Sigmoid colon (tissue), 7 donors: ENCODE data around the gene PPP2R5B. TPM values are rescaled to one million over a fixed set of nuclear protein-coding genes. Genes with fewer than 3 reads are reported as not detected.

Experiments used
- DNase-seq: peaks from one replicate; pipeline ENCODE4 v3.0.0-alpha.2; 2019
- H3K27ac ChIP-seq, 4 donors: fragments of 200-600 bp; sonication (generic); one replicate each; pipeline ENCODE4 v1.5.1; 2016 to 2019; ENCODE audit warnings: mild to moderate bottlenecking in 1 of 4
- H3K27me3 ChIP-seq, 3 donors: fragments of 200-600 bp; sonication (generic); one replicate each; pipeline ENCODE4 v1.5.1; 2019; ENCODE audit warnings: mild to moderate bottlenecking in 1 of 3
- H3K36me3 ChIP-seq, 4 donors: fragments of 200-600 bp; sonication (generic); one replicate each; pipeline ENCODE4 v1.5.1; 2016 to 2019
- H3K4me1 ChIP-seq, 4 donors: fragments of 200-600 bp; sonication (generic); one replicate each; pipeline ENCODE4 v1.5.1; 2017 to 2019
- H3K4me3 ChIP-seq, 4 donors: fragments of 200-600 bp; sonication (generic); one replicate each; pipeline ENCODE4 v1.5.1; 2017 to 2019; ENCODE audit warnings: mild to moderate bottlenecking in 2 of 4, moderate library complexity in 1 of 4
- H3K9me3 ChIP-seq, 4 donors: fragments of 200-600 bp in 3 of 4; sonication (generic) in 3 of 4; one replicate each; pipeline versions ENCODE4 v1.5.1 to v1.6.1; 2013 to 2019
- CTCF ChIP-seq, 4 experiments: fragments of 450-650 bp in 3 of 4; fragments of 200-600 bp in 1 of 4; IDR thresholded peaks; one replicate each; pipeline ENCODE4 v1.5.1; 2016 to 2019; ENCODE audit warnings: antibody characterized with exemption in 4 of 4, mild to moderate bottlenecking in 3 of 4, moderate library complexity in 2 of 4
- EP300 ChIP-seq, 4 donors: sonication (generic); formaldehyde crosslinking; IDR thresholded peaks; one replicate each; pipeline ENCODE4 v1.6.1; 2017; ENCODE audit warnings: antibody characterized with exemption in 4 of 4
- POLR2A ChIP-seq, 2 donors: fragments of 450-650 bp; IDR thresholded peaks; one replicate each; pipeline ENCODE4 v1.6.1; 2016; ENCODE audit warnings: antibody characterized with exemption in 2 of 2, mild to moderate bottlenecking in 2 of 2, moderate library complexity in 2 of 2
- POLR2AphosphoS5 ChIP-seq, 4 donors: sonication (generic); formaldehyde crosslinking; IDR thresholded peaks; one replicate each; pipeline ENCODE4 v1.6.1; 2017; ENCODE audit warnings: antibody characterized with exemption in 4 of 4
- WGBS, 2 donors: extraction: QIAGEN DNeasy Blood & Tissue Kit; methylation state at CpG; one replicate each; pipeline ENCODE4 v1.1.7; 2013; 5-methylcytosine and 5-hydroxymethylcytosine counted together
- intact Hi-C: fragments of 100-400 bp; cut with DNase I; formaldehyde crosslinking; loops from one replicate; pipeline ENCODE4 v1.15.1; 2023
- polyA plus RNA-seq, 3 donors: library from polyadenylated mRNA; stranded (reverse); fragments of 200-250 nt; gene quantifications; one replicate each; pipeline ENCODE4 v1.2.3, GENCODE V29; 2013
- total RNA-seq, 4 donors: library from RNA; depleted of rRNA; stranded (reverse); fragments of >200 nt; gene quantifications; one replicate each; pipeline ENCODE4 v1.1.0, GENCODE V29; 2016
- donor health status: healthy with polysubstance abuse.
- donor health status: Bipolar disorder and iron deficiency.
- donor health status: healthy.

Gene PPP2R5B
- total and polyA plus RNA-seq, 7 donors = 15.6 to 27.3 (median 19.3) TPM

- Histone ChIP-seq H3K9me3 (no peaks in the 10 kb centered on the region), H3K4me1 (peaks cover 0 to 31% (median 27%) of the 10 kb centered on the region in 4 donors), H3K4me3 (peak overlapping the region; percentile 35 to 90 (median 75)), H3K27me3 (no peaks in the 10 kb centered on the region), H3K27ac (peak overlapping the region; percentile 79 to 86 (median 84)), H3K36me3 (peaks cover 4 to 16% (median 12%) of the 10 kb centered on the region in 4 donors)
- DNase-seq = peak; percentile 60
- 8 to 21% methylated on average over 4 of the region's 4 CpGs for WGBS, 2 donors
- TF ChIP-seq EP300 (IDR thresholded peaks at IDR 0.05) = no peak
- TF ChIP-seq POLR2AphosphoS5 (IDR thresholded peaks at IDR 0.05) = no peak
- TF ChIP-seq CTCF (IDR thresholded peaks at IDR 0.05) = no peak
- no peak for TF ChIP-seq POLR2A (IDR thresholded peaks at IDR 0.05)
- intact Hi-C loops = no loop called here
These were observed 6.5 kb upstream of the PPP2R5B start for GRCh38 chr11:64918017-64918416.

DNA sequence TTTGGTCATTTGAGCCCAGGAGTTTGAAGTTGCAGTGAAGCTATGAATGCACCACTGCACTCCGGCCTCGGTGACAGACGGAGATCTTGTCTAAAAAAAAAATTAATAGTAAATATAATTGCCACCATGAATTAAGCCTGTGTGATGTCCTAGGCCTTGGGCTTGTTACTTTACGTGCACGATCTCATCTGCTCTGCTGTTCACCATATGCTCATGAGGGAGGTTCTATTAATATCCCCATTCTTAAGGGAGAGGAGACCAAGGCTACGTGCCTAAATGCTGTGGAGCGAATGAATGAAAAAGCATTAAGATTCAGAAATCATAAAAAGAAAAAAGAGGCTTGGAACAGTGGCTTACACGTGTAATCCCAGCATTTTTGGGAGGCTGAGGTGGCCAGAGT, 4.9 kb upstream of the PPP2R5B start:
- peak; percentile 35 for DNase-seq
- no peak overlapping the region for H3K4me3 ChIP-seq
- 89 to 91% methylated on average over 8 of the region's 8 CpGs for WGBS, 2 donors
- no peak overlapping the region for H3K27ac ChIP-seq
- peaks cover 0 to 39% (median 35%) of the 10 kb centered on the region in 4 donors for H3K4me1 ChIP-seq
- no peaks in the 10 kb centered on the region for H3K36me3 ChIP-seq
- intact Hi-C loops = no loop called here
- H3K9me3 ChIP-seq = no peaks in the 10 kb centered on the region
- no peak for TF ChIP-seq EP300 (IDR thresholded peaks at IDR 0.05)
- TF ChIP-seq POLR2A (IDR thresholded peaks at IDR 0.05) = no peak
- no peak for TF ChIP-seq POLR2AphosphoS5 (IDR thresholded peaks at IDR 0.05)
- TF ChIP-seq CTCF (IDR thresholded peaks at IDR 0.05) = no peak
- H3K27me3 ChIP-seq = no peaks in the 10 kb centered on the region

- H3K27me3 ChIP-seq = no peaks in the 10 kb centered on the region
- WGBS, 2 donors = 81 to 91% methylated on average over 2 of the region's 2 CpGs
- intact Hi-C loops = no loop called here
These were observed 4.4 kb upstream of the PPP2R5B start for GRCh38 chr11:64920124-64920523.

GRCh38 chr11:64921384-64921783, 3.1 kb upstream of the PPP2R5B start:
- no peaks in the 10 kb centered on the region for H3K27me3 ChIP-seq
- H3K4me1 ChIP-seq = peaks cover 0 to 39% (median 32%) of the 10 kb centered on the region in 4 donors
- peak; percentile 49 for DNase-seq
- no peak overlapping the region for H3K27ac ChIP-seq
- no peak for TF ChIP-seq EP300 (IDR thresholded peaks at IDR 0.05)
- no peak for TF ChIP-seq CTCF (IDR thresholded peaks at IDR 0.05)
- no peak for TF ChIP-seq POLR2A (IDR thresholded peaks at IDR 0.05)
- 57 to 58% methylated on average over 3 of the region's 3 CpGs for WGBS, 2 donors
- no peaks in the 10 kb centered on the region for H3K36me3 ChIP-seq
- no peaks in the 10 kb centered on the region for H3K9me3 ChIP-seq
- intact Hi-C loops = no loop called here
- H3K4me3 ChIP-seq = no peak overlapping the region

More at GRCh38 chr11:64920124-64920523, 4.4 kb upstream of the PPP2R5B start:
- TF ChIP-seq CTCF (IDR thresholded peaks at IDR 0.05) (no peak), POLR2A (IDR thresholded peaks at IDR 0.05) (no peak), EP300 (IDR thresholded peaks at IDR 0.05) (no peak), POLR2AphosphoS5 (IDR thresholded peaks at IDR 0.05) (no peak)
- no peak overlapping the region for H3K4me3 ChIP-seq
- peaks cover 0 to 40% (median 31%) of the 10 kb centered on the region in 4 donors for H3K4me1 ChIP-seq
- H3K9me3 ChIP-seq = no peaks in the 10 kb centered on the region
- H3K27ac ChIP-seq = no peak overlapping the region
- peak; percentile 40 for DNase-seq
- no peaks in the 10 kb centered on the region for H3K36me3 ChIP-seq

GRCh38 chr11:64923151-64923661, 1.3 kb upstream of the PPP2R5B start:
- WGBS, 2 donors = 93 to 96% methylated on average over 11 of the region's 11 CpGs
- DNase-seq = peak; percentile 65
- no peak for TF ChIP-seq EP300 (IDR thresholded peaks at IDR 0.05)
- TF ChIP-seq POLR2AphosphoS5 (IDR thresholded peaks at IDR 0.05) = no peak
- TF ChIP-seq CTCF (IDR thresholded peaks at IDR 0.05) = no peak
- no peak for TF ChIP-seq POLR2A (IDR thresholded peaks at IDR 0.05)
- peaks cover 0 to 13% (median 10%) of the 10 kb centered on the region in 4 donors for H3K36me3 ChIP-seq
- peak overlapping the region; percentile 89 to 97 (median 94) for H3K27ac ChIP-seq
- peaks cover 0 to 29% (median 28%) of the 10 kb centered on the region in 4 donors for H3K4me1 ChIP-seq
- intact Hi-C loops = no loop called here
- H3K4me3 ChIP-seq = peak overlapping the region in 2 of 4 donors; percentile 64 to 93
- no peaks in the 10 kb centered on the region for H3K9me3 ChIP-seq
- no peaks in the 10 kb centered on the region for H3K27me3 ChIP-seq
